PC-3 (cell line): ENCODE data around the gene SMPDL3B. TPM values are rescaled to one million over a fixed set of nuclear protein-coding genes. Genes with fewer than 3 reads are reported as not detected.

ENCODE experiments used
- ATAC-seq: fragments of 200-7000 bp; cut with Tn5 transposase; 2 replicates; pipeline ENCODE4 v1.9.1; 2020; ENCODE audit warnings: mild to moderate bottlenecking, moderate library complexity
- BruUV-seq: library from RNA; stranded (reverse); fragments of 400-500 nt; replicated peaks from 2 replicates; lab custom pipeline; 2021; lab: Mats Ljungman, UMichigan
- CTCF ChIA-PET: fragments of 300-600 bp; sonication (Branson Sonifier 250); formaldehyde crosslinking; loops from one replicate; lab custom pipeline; 2022; ENCODE audit warnings: antibody characterized with exemption; lab: Charles Lee
- POLR2A ChIA-PET: fragments of 300-600 bp; sonication (Branson Sonifier 250); formaldehyde crosslinking; loops from one replicate; lab custom pipeline; 2022; ENCODE audit warnings: antibody characterized with exemption; ENCODE audit not compliant: unreplicated experiment; lab: Charles Lee
- DNase-seq: peaks from one replicate; pipeline ENCODE4 v3.0.0-alpha.2; 2015
- H2AFZ ChIP-seq: fragments of 300-600 bp; sonication (generic); 2 replicates; pipeline ENCODE4 v1.6.0; 2016; ENCODE audit warnings: antibody characterized with exemption, low read length
- H3F3A ChIP-seq: fragments of 300-600 bp; sonication (generic); one replicate; pipeline ENCODE4 v1.6.0; 2017; ENCODE audit warnings: antibody characterized with exemption, low read length, control low read depth, mild to moderate bottlenecking; ENCODE audit not compliant: unreplicated experiment
- H3K27ac ChIP-seq: fragments of 300-600 bp; sonication (generic); 2 replicates; pipeline ENCODE4 v1.5.1; 2016; ENCODE audit warnings: mild to moderate bottlenecking, low read length
- H3K27me3 ChIP-seq: fragments of 300-600 bp; sonication (generic); 2 replicates; pipeline ENCODE4 v1.6.1; 2016; ENCODE audit warnings: low read length, mixed read lengths
- H3K36me3 ChIP-seq: fragments of 300-600 bp; sonication (generic); 2 replicates; pipeline ENCODE4 v1.6.1; 2016; ENCODE audit warnings: low read depth, mixed run types, low read length, mixed read lengths
- H3K4me1 ChIP-seq: fragments of 300-600 bp; sonication (generic); 2 replicates; pipeline ENCODE4 v1.5.1; 2016; ENCODE audit warnings: low read length; ENCODE audit not compliant: insufficient read depth
- H3K4me2 ChIP-seq: fragments of 300-600 bp; sonication (generic); 2 replicates; pipeline ENCODE4 v1.6.0; 2016; ENCODE audit warnings: low read length
- H3K4me3 ChIP-seq: fragments of 300-600 bp; sonication (generic); 2 replicates; pipeline ENCODE4 v1.5.1; 2016; ENCODE audit warnings: mild to moderate bottlenecking, low read length, mixed read lengths
- H3K79me2 ChIP-seq: fragments of 300-600 bp; sonication (generic); 2 replicates; pipeline ENCODE4 v1.6.1; 2017; ENCODE audit warnings: low read length, mixed read lengths
- H3K9ac ChIP-seq: fragments of 300-600 bp; sonication (generic); 2 replicates; pipeline ENCODE4 v1.6.0; 2016; ENCODE audit warnings: mild to moderate bottlenecking, low read length
- H3K9me2 ChIP-seq: fragments of 300-600 bp; sonication (generic); replicated peaks from 2 replicates; pipeline ENCODE4 v1.6.1; 2016; ENCODE audit warnings: mixed run types, low read length, mixed read lengths
- H3K9me3 ChIP-seq: fragments of 300-600 bp; sonication (generic); 2 replicates; pipeline ENCODE4 v1.6.1; 2016; ENCODE audit warnings: low read length, mixed read lengths
- H4K20me1 ChIP-seq: fragments of 300-600 bp; sonication (generic); 2 replicates; pipeline ENCODE4 v1.6.1; 2016; ENCODE audit warnings: low read length, mixed read lengths
- CTCF ChIP-seq: fragments of 300-600 bp; sonication (generic); conservative IDR thresholded peaks from 2 replicates; pipeline ENCODE4 v1.5.1; 2017; ENCODE audit warnings: antibody characterized with exemption, low read depth, mild to moderate bottlenecking, low read length
- EZH2 ChIP-seq: fragments of 300-600 bp; sonication (generic); IDR thresholded peaks from one replicate; pipeline ENCODE4 v1.6.1; 2017; ENCODE audit warnings: antibody characterized with exemption, mild to moderate bottlenecking, low read length; ENCODE audit not compliant: unreplicated experiment
- EZH2phosphoT487 ChIP-seq: fragments of 300-600 bp; sonication (generic); IDR thresholded peaks from 2 replicates; pipeline ENCODE4 v1.6.1; 2018; ENCODE audit warnings: mild to moderate bottlenecking, antibody characterized with exemption, low read length, borderline replicate concordance
- intact Hi-C: fragments of 100-400 bp; cut with micrococcal nuclease; formaldehyde crosslinking; loops from 2 replicates; pipeline ENCODE4 v1.9.0; 2023
- total RNA-seq: library from RNA; depleted of rRNA; stranded (reverse); fragments of >200 nt; gene quantifications from 2 replicates; pipeline ENCODE4 v1.2.3, GENCODE V29; 2014

SMPDL3B gene
- total RNA-seq, 1 experiment from 2014 or later = 19.6 TPM

DNA sequence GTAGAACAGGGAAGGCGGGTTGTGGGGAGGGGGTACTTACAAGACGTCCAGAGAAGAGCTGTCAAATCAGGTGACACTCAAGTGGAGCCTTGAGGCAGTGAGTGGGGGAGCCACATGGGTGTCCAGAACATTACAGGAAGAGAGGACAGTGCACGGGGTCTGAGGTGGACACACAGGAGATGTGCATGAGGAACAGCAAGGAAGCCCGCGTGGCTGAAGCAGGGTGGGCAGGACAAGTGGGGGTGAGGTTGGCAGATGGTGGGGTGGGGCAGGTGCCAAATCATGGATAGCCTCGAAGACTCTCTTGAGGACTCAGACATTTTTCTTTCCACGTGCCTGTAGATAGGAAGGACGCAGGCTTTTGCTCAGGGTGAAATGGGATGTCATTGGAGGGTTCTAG, 921 bp downstream of the SMPDL3B start:
- ChIA-PET CTCF (interaction anchor here (0.6 kb wide), 1 partner anchor 44 kb away, joined by 6 read pairs; no protein-coding TSS in a partner anchor), POLR2A (interaction anchor here (0.6 kb wide), 1 partner anchor 37 kb away, joined by 3 read pairs; no protein-coding TSS in a partner anchor)
- no peaks in the 10 kb centered on the region for H3K36me3 ChIP-seq
- H3K4me3 ChIP-seq = peak overlapping the region; percentile 79
- H3K27ac ChIP-seq = no peak overlapping the region
- DNase-seq (no peak), ATAC-seq (peak; percentile 7; the same call in 1 of the 2 replicates)
- no peaks in the 10 kb centered on the region for H3K79me2 ChIP-seq
- no peaks in the 10 kb centered on the region for H3K9me3 ChIP-seq
- intact Hi-C loops = loop anchor here (1.0 to 2.0 kb wide), 2 partner anchors 24 to 43 kb away; partner anchors contain the start of gene XKR8
- H4K20me1 ChIP-seq = no peaks in the 10 kb centered on the region
- H3K9me2 ChIP-seq = no peaks in the 10 kb centered on the region
- H3K27me3 ChIP-seq = no peaks in the 10 kb centered on the region
- no TSS peak for BruUV-seq
- TF ChIP-seq EZH2phosphoT487 (no peak), CTCF (no peak), EZH2 (no peak)
- H3K4me2 ChIP-seq = peak overlapping the region; percentile 92
- peak overlapping the region; percentile 55 for H3K9ac ChIP-seq
- H3K4me1 ChIP-seq = peaks cover 8% of the 10 kb centered on the region; the same call in 1 of the 2 replicates
- peak overlapping the region; percentile 75 for H2AFZ ChIP-seq
- no peaks in the 10 kb centered on the region for H3F3A ChIP-seq

DNA sequence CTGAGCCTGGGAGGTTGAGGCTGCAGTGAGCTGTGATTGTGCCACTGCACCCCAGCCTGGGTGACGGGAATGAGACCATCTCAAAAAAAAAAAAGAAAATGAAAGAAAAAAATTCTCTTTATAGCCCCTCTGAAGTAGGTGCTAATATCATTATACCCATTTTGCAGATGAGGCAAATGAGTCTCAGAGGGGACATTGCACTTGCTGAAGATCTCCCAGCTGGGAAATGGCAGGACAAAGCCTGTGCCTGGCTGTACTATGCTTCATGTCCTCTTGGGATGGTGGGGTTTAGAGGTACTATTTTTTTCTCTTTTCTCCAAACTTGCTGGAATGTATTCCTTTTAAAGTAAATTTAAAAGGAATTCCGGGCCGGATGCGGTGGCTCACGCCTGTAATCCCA, 1.6 kb downstream of the SMPDL3B start:
- H3K79me2 ChIP-seq = no peaks in the 10 kb centered on the region
- H3K4me2 ChIP-seq = peak overlapping the region; percentile 92; the same call in 1 of the 2 replicates
- no peaks in the 10 kb centered on the region for H3K27me3 ChIP-seq
- H3K9ac ChIP-seq = no peak overlapping the region
- H3K9me3 ChIP-seq = no peaks in the 10 kb centered on the region
- no peak overlapping the region for H2AFZ ChIP-seq
- no peaks in the 10 kb centered on the region for H3K9me2 ChIP-seq
- ATAC-seq = no peak
- no peaks in the 10 kb centered on the region for H3K36me3 ChIP-seq
- H3F3A ChIP-seq = no peaks in the 10 kb centered on the region
- H3K4me1 ChIP-seq = peaks cover 8% of the 10 kb centered on the region; the same call in 1 of the 2 replicates
- intact Hi-C loops = no loop called here
- POLR2A ChIA-PET = no interaction called here
- CTCF ChIA-PET = interaction anchor here (0.6 kb wide), 2 partner anchors 43 to 45 kb away, joined by 4 to 6 read pairs; no protein-coding TSS in a partner anchor
- no peaks in the 10 kb centered on the region for H4K20me1 ChIP-seq
- DNase-seq = no peak
- H3K27ac ChIP-seq = no peak overlapping the region
- no peak overlapping the region; the same call in 1 of the 2 replicates for H3K4me3 ChIP-seq
- no TSS peak for BruUV-seq
- TF ChIP-seq CTCF = no peak
- no peak for TF ChIP-seq EZH2
- no peak for TF ChIP-seq EZH2phosphoT487

DNA sequence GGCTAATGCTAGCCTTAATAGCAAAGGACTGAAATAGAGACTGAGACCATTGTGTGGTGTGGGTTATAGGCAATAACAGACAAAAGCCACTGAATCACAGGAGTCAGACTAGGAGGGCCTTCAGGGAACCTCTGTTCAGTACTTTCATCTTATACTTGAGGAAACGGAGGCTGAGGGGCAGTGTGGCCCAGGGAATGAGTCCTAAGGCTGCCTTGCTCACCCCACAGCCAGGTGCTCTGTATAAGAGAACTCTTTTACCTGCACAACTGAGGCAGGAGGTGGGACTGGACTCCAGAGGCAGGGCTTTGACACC, 2.7 kb downstream of the SMPDL3B start:
- Histone ChIP-seq H3K9ac (no peak overlapping the region), H3K9me2 (no peaks in the 10 kb centered on the region), H3F3A (no peaks in the 10 kb centered on the region), H3K4me2 (no peak overlapping the region), H2AFZ (no peak overlapping the region), H4K20me1 (no peaks in the 10 kb centered on the region), H3K4me3 (no peak overlapping the region), H3K4me1 (peaks cover 8% of the 10 kb centered on the region; the same call in 1 of the 2 replicates), H3K79me2 (no peaks in the 10 kb centered on the region), H3K36me3 (no peaks in the 10 kb centered on the region), H3K27ac (no peak overlapping the region), H3K9me3 (no peaks in the 10 kb centered on the region), H3K27me3 (no peaks in the 10 kb centered on the region)
- TF ChIP-seq EZH2phosphoT487 (no peak), EZH2 (no peak), CTCF (no peak)
- no peak for DNase-seq
- no TSS peak for BruUV-seq
- intact Hi-C loops = no loop called here
- ChIA-PET POLR2A (no interaction called here), CTCF (no interaction called here)
- ATAC-seq = no peak
